HepG2 (cell line): ENCODE measurements around the gene ZNF320. TPM values are rescaled to one million over a fixed set of nuclear protein-coding genes. Genes with fewer than 3 reads are reported as not detected.

Experiments used
- GMEB2 ChIP-seq: IDR thresholded peaks from 2 replicates; pipeline ENCODE4 v1.6.1; 2016; ENCODE audit warnings: missing biosample characterization, missing genetic modification reagents, low read depth
- HES4 ChIP-seq: sonication (generic); formaldehyde crosslinking; IDR thresholded peaks from 2 replicates; pipeline ENCODE4 v1.9.0; 2021; ENCODE audit warnings: mild to moderate bottlenecking, missing genetic modification reagents, borderline replicate concordance
- HMG20A ChIP-seq: IDR thresholded peaks from 2 replicates; pipeline ENCODE4 v1.6.1; 2016; ENCODE audit warnings: borderline replicate concordance
- KLF16 ChIP-seq, 2 experiments: sonication (generic) in 1 of 2; formaldehyde crosslinking in 1 of 2; IDR thresholded peaks; 2 replicates each; pipeline versions ENCODE4 v1.6.1 to v1.8.0; 2016 to 2023; ENCODE audit warnings: missing genetic modification reagents in 2 of 2, missing compliant biosample characterization in 1 of 2
- NFIC ChIP-seq: IDR thresholded peaks from 2 replicates; pipeline ENCODE4 v1.6.1; 2012; ENCODE audit warnings: mild to moderate bottlenecking, low read length, inconsistent platforms
- ZKSCAN8 ChIP-seq: IDR thresholded peaks from 2 replicates; pipeline ENCODE4 v1.6.1; 2016; ENCODE audit warnings: borderline replicate concordance, missing genetic modification reagents, missing compliant biosample characterization
- ZMAT3 ChIP-seq: sonication (generic); formaldehyde crosslinking; conservative IDR thresholded peaks from 2 replicates; pipeline ENCODE4 v1.7.0; 2021; ENCODE audit warnings: missing genetic modification reagents
- ZNF496 ChIP-seq: sonication (generic); formaldehyde crosslinking; IDR thresholded peaks from 2 replicates; pipeline ENCODE4 v1.8.1; 2023; ENCODE audit warnings: mild to moderate bottlenecking, moderate library complexity, missing genetic modification reagents; ENCODE audit not compliant: insufficient replicate concordance
- ZNF550 ChIP-seq: sonication (generic); formaldehyde crosslinking; IDR thresholded peaks from 2 replicates; pipeline ENCODE4 v1.4.0; 2020; ENCODE audit warnings: mild to moderate bottlenecking, missing genetic modification reagents, borderline replicate concordance
- ZNF567 ChIP-seq: sonication (generic); formaldehyde crosslinking; IDR thresholded peaks from 2 replicates; pipeline ENCODE4 v1.8.1; 2023; ENCODE audit warnings: mild to moderate bottlenecking, missing genetic modification reagents, borderline replicate concordance
- polyA plus RNA-seq, 8 experiments: library from polyadenylated mRNA; depleted of rRNA in 3 of 8; stranded (reverse) in 7 of 8; unstranded in 1 of 8; fragments of >200 nt; fragmentation: Illumina TruSeq in 4 of 8; extraction: Trizol in 4 of 8; gene quantifications; 2 replicates each; pipeline versions ENCODE4 v1.2.1 to v1.2.3, GENCODE V29; 2011 to 2016; ENCODE audit warnings: low read depth in 4 of 8, missing spikeins in 1 of 8, mixed read lengths in 1 of 8; ENCODE audit not compliant: insufficient read depth in 1 of 8
- total RNA-seq, 5 experiments: library from RNA; depleted of rRNA; stranded (reverse); fragments of >200 nt; fragmentation: Illumina TruSeq; extraction: Trizol; gene quantifications; 2 replicates each; pipeline ENCODE4 v1.2.3, GENCODE V29; 2016; ENCODE audit warnings: low read depth in 1 of 5
- TF ChIP-seq, protein P1 (sequence below): sonication (generic); formaldehyde crosslinking; IDR thresholded peaks from 2 replicates; pipeline ENCODE4 v1.5.1; 2020; ENCODE audit warnings: missing genetic modification reagents, mild to moderate bottlenecking, borderline replicate concordance
- TF ChIP-seq, protein P2 (sequence below): sonication (generic); formaldehyde crosslinking; IDR thresholded peaks from 2 replicates; pipeline ENCODE4 v1.5.1; 2020; ENCODE audit warnings: mild to moderate bottlenecking, missing genetic modification reagents, moderate library complexity
- TF ChIP-seq, protein P3 (sequence below): sonication (generic); formaldehyde crosslinking; IDR thresholded peaks from 2 replicates; pipeline ENCODE4 v1.8.1; 2023; ENCODE audit warnings: mild to moderate bottlenecking, missing genetic modification reagents
- TF ChIP-seq, protein P4 (sequence below): sonication (generic); formaldehyde crosslinking; conservative IDR thresholded peaks from 2 replicates; pipeline ENCODE4 v1.8.0; 2022; ENCODE audit warnings: mild to moderate bottlenecking, moderate library complexity, missing genetic modification reagents

Gene ZNF320
- total and polyA plus RNA-seq, 2 of the 13 experiments (the other 11 are each of a cell fraction or from before 2014, with no cell fraction given), result 0.49 TPM; not detected in 1

DNA sequence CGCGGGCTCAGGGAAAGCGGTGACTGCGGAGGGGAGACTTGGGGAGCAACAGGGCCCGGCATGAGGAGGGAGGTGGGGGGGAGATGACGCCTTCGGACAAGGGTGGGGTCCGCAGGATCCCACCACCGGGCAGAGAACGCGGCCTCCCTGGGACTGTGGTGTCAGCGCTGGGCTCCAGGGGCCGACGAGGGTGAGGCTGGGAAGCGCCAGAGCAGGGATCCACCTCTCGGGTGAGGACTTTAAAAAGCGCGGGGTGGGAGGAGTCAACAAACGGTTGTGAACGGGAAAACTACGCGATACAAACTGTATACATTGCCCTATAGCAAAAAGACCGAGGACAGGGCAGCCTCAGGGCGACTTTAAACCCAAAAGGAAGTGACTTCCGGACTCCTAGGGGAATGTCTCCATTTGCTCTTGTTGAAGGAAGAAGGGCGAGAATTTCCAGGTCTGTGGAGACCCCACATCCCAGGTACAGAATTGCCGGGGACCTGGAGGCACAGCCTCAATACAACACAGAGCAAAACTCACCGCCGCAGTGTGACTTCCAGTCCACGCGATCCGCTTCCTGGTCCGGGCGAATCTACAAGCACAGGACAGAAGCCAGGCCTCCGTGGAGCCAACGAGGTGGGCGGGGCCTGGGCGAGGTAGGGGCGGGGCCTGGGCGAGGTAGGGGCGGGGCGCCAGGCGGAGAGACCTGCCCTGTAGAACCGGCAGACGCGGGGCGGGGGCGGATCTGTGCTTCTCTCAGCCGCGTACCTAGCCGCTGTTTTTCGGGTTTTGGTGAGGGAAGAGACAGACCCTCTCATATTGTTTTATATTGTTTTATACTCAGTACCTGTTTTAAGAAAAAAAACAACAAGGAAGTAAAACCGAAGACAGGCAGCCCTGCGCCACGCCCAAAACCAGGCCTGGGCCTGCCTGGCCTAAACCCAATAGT, 25.7 kb upstream of the ZNF320 start, which contains the start of gene ZNF888 (continued):
- TF ChIP-seq GMEB2 (CRISPR knock-in tag) (no peak), ZNF496 (CRISPR knock-in tag) (no peak), ZKSCAN8 (0 out of 2 replicates have a peak, but pooled peaks have one; percentile 14), KLF16 (CRISPR knock-in tag; IDR thresholded peaks at IDR 0.05) (no peak; a peak in 1 of 4 replicates), HES4 (CRISPR knock-in tag) (no peak), HMG20A (CRISPR knock-in tag) (no peak), ZMAT3 (CRISPR knock-in tag) (no peak), NFIC (no peak), ZNF567 (CRISPR knock-in tag) (no peak), ZNF550 (CRISPR knock-in tag) (no peak)
- TF ChIP-seq, protein P1, sequence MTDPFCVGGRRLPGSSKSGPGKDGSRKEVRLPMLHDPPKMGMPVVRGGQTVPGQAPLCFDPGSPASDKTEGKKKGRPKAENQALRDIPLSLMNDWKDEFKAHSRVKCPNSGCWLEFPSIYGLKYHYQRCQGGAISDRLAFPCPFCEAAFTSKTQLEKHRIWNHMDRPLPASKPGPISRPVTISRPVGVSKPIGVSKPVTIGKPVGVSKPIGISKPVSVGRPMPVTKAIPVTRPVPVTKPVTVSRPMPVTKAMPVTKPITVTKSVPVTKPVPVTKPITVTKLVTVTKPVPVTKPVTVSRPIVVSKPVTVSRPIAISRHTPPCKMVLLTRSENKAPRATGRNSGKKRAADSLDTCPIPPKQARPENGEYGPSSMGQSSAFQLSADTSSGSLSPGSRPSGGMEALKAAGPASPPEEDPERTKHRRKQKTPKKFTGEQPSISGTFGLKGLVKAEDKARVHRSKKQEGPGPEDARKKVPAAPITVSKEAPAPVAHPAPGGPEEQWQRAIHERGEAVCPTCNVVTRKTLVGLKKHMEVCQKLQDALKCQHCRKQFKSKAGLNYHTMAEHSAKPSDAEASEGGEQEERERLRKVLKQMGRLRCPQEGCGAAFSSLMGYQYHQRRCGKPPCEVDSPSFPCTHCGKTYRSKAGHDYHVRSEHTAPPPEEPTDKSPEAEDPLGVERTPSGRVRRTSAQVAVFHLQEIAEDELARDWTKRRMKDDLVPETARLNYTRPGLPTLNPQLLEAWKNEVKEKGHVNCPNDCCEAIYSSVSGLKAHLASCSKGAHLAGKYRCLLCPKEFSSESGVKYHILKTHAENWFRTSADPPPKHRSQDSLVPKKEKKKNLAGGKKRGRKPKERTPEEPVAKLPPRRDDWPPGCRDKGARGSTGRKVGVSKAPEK (CRISPR knock-in tag), result no peak
- TF ChIP-seq, protein P2, sequence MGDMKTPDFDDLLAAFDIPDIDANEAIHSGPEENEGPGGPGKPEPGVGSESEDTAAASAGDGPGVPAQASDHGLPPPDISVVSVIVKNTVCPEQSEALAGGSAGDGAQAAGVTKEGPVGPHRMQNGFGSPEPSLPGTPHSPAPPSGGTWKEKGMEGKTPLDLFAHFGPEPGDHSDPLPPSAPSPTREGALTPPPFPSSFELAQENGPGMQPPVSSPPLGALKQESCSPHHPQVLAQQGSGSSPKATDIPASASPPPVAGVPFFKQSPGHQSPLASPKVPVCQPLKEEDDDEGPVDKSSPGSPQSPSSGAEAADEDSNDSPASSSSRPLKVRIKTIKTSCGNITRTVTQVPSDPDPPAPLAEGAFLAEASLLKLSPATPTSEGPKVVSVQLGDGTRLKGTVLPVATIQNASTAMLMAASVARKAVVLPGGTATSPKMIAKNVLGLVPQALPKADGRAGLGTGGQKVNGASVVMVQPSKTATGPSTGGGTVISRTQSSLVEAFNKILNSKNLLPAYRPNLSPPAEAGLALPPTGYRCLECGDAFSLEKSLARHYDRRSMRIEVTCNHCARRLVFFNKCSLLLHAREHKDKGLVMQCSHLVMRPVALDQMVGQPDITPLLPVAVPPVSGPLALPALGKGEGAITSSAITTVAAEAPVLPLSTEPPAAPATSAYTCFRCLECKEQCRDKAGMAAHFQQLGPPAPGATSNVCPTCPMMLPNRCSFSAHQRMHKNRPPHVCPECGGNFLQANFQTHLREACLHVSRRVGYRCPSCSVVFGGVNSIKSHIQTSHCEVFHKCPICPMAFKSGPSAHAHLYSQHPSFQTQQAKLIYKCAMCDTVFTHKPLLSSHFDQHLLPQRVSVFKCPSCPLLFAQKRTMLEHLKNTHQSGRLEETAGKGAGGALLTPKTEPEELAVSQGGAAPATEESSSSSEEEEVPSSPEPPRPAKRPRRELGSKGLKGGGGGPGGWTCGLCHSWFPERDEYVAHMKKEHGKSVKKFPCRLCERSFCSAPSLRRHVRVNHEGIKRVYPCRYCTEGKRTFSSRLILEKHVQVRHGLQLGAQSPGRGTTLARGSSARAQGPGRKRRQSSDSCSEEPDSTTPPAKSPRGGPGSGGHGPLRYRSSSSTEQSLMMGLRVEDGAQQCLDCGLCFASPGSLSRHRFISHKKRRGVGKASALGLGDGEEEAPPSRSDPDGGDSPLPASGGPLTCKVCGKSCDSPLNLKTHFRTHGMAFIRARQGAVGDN (CRISPR knock-in tag), result peak; percentile 49
- TF ChIP-seq, protein P3, sequence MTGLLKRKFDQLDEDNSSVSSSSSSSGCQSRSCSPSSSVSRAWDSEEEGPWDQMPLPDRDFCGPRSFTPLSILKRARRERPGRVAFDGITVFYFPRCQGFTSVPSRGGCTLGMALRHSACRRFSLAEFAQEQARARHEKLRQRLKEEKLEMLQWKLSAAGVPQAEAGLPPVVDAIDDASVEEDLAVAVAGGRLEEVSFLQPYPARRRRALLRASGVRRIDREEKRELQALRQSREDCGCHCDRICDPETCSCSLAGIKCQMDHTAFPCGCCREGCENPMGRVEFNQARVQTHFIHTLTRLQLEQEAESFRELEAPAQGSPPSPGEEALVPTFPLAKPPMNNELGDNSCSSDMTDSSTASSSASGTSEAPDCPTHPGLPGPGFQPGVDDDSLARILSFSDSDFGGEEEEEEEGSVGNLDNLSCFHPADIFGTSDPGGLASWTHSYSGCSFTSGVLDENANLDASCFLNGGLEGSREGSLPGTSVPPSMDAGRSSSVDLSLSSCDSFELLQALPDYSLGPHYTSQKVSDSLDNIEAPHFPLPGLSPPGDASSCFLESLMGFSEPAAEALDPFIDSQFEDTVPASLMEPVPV (CRISPR knock-in tag), result no peak
- TF ChIP-seq, protein P4, sequence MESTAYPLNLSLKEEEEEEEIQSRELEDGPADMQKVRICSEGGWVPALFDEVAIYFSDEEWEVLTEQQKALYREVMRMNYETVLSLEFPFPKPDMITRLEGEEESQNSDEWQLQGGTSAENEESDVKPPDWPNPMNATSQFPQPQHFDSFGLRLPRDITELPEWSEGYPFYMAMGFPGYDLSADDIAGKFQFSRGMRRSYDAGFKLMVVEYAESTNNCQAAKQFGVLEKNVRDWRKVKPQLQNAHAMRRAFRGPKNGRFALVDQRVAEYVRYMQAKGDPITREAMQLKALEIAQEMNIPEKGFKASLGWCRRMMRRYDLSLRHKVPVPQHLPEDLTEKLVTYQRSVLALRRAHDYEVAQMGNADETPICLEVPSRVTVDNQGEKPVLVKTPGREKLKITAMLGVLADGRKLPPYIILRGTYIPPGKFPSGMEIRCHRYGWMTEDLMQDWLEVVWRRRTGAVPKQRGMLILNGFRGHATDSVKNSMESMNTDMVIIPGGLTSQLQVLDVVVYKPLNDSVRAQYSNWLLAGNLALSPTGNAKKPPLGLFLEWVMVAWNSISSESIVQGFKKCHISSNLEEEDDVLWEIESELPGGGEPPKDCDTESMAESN (CRISPR knock-in tag), result 0 out of 2 replicates have a peak, but pooled peaks have one; percentile 27
